SK-N-SH (cell line): ENCODE measurements around the gene C2orf92. TPM values are rescaled to one million over a fixed set of nuclear protein-coding genes. Genes with fewer than 3 reads are reported as not detected.

Experiments used
- CTCF ChIA-PET: fragments of 300-600, 350-600 bp; formaldehyde crosslinking; extraction: SDS; loops from one replicate; lab custom pipeline; 2021; lab: Yijun Ruan, JAX
- POLR2A ChIA-PET: fragments of 350-600 bp; sonication (Branson Sonifier 250); formaldehyde crosslinking; extraction: SDS; loops from one replicate; lab custom pipeline; 2020; ENCODE audit warnings: antibody characterized with exemption, inconsistent platforms; lab: Yijun Ruan, JAX
- DNase-seq: peaks from one replicate; pipeline ENCODE4 v3.0.0; 2012
- H2AFZ ChIP-seq: fragments of 200-600 bp; sonication (generic); 2 replicates; pipeline ENCODE4 v1.8.1; 2016; ENCODE audit warnings: antibody characterized with exemption, mild to moderate bottlenecking, low read depth
- H3F3A ChIP-seq: fragments of 200-600 bp; sonication (generic); replicated peaks from 2 replicates; pipeline ENCODE3; 2016; ENCODE audit warnings: antibody characterized with exemption, mild to moderate bottlenecking; ENCODE audit not compliant: insufficient read depth
- H3K27ac ChIP-seq, 2 experiments: fragments of 200-500 bp in 1 of 2; fragments of 200-600 bp in 1 of 2; sonication (Bioruptor generic) in 1 of 2; sonication (generic), shearing (Covaris generic) in 1 of 2; 2 replicates each; pipeline versions ENCODE4 v1.5.1 to v1.6.1; 2014 to 2016; ENCODE audit warnings: low read depth in 2 of 2, inconsistent platforms in 1 of 2, low read length in 1 of 2, mild to moderate bottlenecking in 1 of 2, mixed read lengths in 1 of 2
- H3K27me3 ChIP-seq: fragments of 200-600 bp; sonication (generic), shearing (Covaris generic); 2 replicates; pipeline ENCODE4 v1.6.1; 2016; ENCODE audit warnings: mixed run types; ENCODE audit not compliant: insufficient read depth
- H3K36me3 ChIP-seq, 2 experiments: fragments of 200-500 bp in 1 of 2; fragments of 200-600 bp in 1 of 2; sonication (Bioruptor generic) in 1 of 2; sonication (generic) in 1 of 2; replicated peaks in 1 of 2; 2 replicates each; pipeline versions ENCODE3 to v1.5.1; 2014 to 2016; ENCODE audit warnings: low read length in 1 of 2, mild to moderate bottlenecking in 1 of 2; ENCODE audit not compliant: insufficient read depth in 2 of 2, control insufficient read depth in 1 of 2
- H3K4me1 ChIP-seq, 2 experiments: fragments of 200-500 bp in 1 of 2; fragments of 200-600 bp in 1 of 2; sonication (Bioruptor generic) in 1 of 2; sonication (generic), shearing (Covaris generic) in 1 of 2; 2 replicates each; pipeline versions ENCODE4 v1.5.1 to v1.6.1; 2014 to 2016; ENCODE audit warnings: low read depth in 1 of 2, low read length in 1 of 2, mixed run types in 1 of 2; ENCODE audit not compliant: insufficient read depth in 2 of 2, control insufficient read depth in 1 of 2
- H3K4me2 ChIP-seq: fragments of 200-600 bp; sonication (generic), shearing (Covaris generic); 2 replicates; pipeline ENCODE4 v1.6.1; 2017; ENCODE audit warnings: mixed run types
- H3K4me3 ChIP-seq, 2 experiments: fragments of 200-500 bp in 1 of 2; fragments of 200-600 bp in 1 of 2; sonication (Bioruptor generic) in 1 of 2; sonication (generic), shearing (Covaris generic) in 1 of 2; 2 replicates each; pipeline versions ENCODE4 v1.5.1 to v1.8.1; 2014 to 2016; ENCODE audit warnings: low read depth in 2 of 2, inconsistent platforms in 1 of 2, low read length in 1 of 2, mild to moderate bottlenecking in 1 of 2, mixed read lengths in 1 of 2, moderate library complexity in 1 of 2
- H3K79me2 ChIP-seq: fragments of 200-600 bp; sonication (generic); 2 replicates; pipeline ENCODE4 v1.8.1; 2017; ENCODE audit warnings: mild to moderate bottlenecking; ENCODE audit not compliant: insufficient read depth
- H3K9ac ChIP-seq: fragments of 200-600 bp; sonication (generic); 2 replicates; pipeline ENCODE4 v1.6.1; 2017; ENCODE audit warnings: mixed run types
- H3K9me2 ChIP-seq: fragments of 200-600 bp; sonication (generic); 2 replicates; pipeline ENCODE4 v1.6.1; 2017; ENCODE audit warnings: mixed run types
- H3K9me3 ChIP-seq: fragments of 200-600 bp; sonication (generic); 2 replicates; pipeline ENCODE4 v1.6.1; 2017; ENCODE audit warnings: mixed run types, mild to moderate bottlenecking, moderate library complexity
- H4K20me1 ChIP-seq: fragments of 200-600 bp; sonication (generic); 2 replicates; pipeline ENCODE4 v1.6.1; 2017; ENCODE audit warnings: mild to moderate bottlenecking, mixed run types; ENCODE audit not compliant: insufficient read depth
- CHD2 ChIP-seq: fragments of 150-350 bp; IDR thresholded peaks from 2 replicates; pipeline ENCODE4 v1.6.1; 2018; ENCODE audit warnings: low read length; ENCODE audit not compliant: partially characterized antibody
- FOXJ3 ChIP-seq: sonication (generic); formaldehyde crosslinking; IDR thresholded peaks from 2 replicates; pipeline ENCODE4 v1.5.1; 2020; ENCODE audit warnings: mild to moderate bottlenecking, missing genetic modification reagents
- GABPA ChIP-seq: IDR thresholded peaks from 2 replicates; pipeline ENCODE4 v1.4.0; 2012; ENCODE audit warnings: low read depth, mild to moderate bottlenecking
- JUND ChIP-seq: IDR thresholded peaks from 2 replicates; pipeline ENCODE4 v1.4.0; 2012
- NFIC ChIP-seq: IDR thresholded peaks from 2 replicates; pipeline ENCODE4 v1.4.0; 2012; ENCODE audit warnings: borderline replicate concordance
- POLR2AphosphoS5 ChIP-seq: IDR thresholded peaks from 2 replicates; pipeline ENCODE4 v1.6.1; 2012; ENCODE audit warnings: low read depth, low read length
- SMC3 ChIP-seq: IDR thresholded peaks from 2 replicates; pipeline ENCODE4 v1.6.1; 2012; ENCODE audit warnings: low read depth, low read length, improper control_type of control experiment
- TAF1 ChIP-seq: IDR thresholded peaks from 2 replicates; pipeline ENCODE4 v1.6.1; 2012; ENCODE audit warnings: low read depth, mild to moderate bottlenecking, low read length, moderate library complexity, borderline replicate concordance
- YY1 ChIP-seq: IDR thresholded peaks from 2 replicates; pipeline ENCODE4 v1.4.0; 2012; ENCODE audit warnings: low read depth, mild to moderate bottlenecking
- ZBTB33 ChIP-seq: IDR thresholded peaks from 2 replicates; pipeline ENCODE4 v1.4.0; 2012; ENCODE audit warnings: low read depth, borderline replicate concordance
- WGBS: methylation state at CpG from one replicate; pipeline ENCODE4 v1.1.6; 2017; ENCODE audit warnings: low lambda C conversion rate; 5-methylcytosine and 5-hydroxymethylcytosine counted together
- polyA plus RNA-seq, 3 experiments: library from polyadenylated mRNA; depleted of rRNA; stranded (reverse); fragments of >200 nt; gene quantifications; 2 replicates each; pipeline ENCODE4 v1.2.3, GENCODE V29; 2012
- TF ChIP-seq, protein P1 (sequence below): fragments of 200-600 bp; sonication (generic); IDR thresholded peaks from 2 replicates; pipeline ENCODE4 v1.6.1; 2017; ENCODE audit warnings: antibody characterized with exemption, mild to moderate bottlenecking, moderate library complexity
- TF ChIP-seq, protein P2 (sequence below): fragments of 150-350 bp; IDR thresholded peaks from 2 replicates; pipeline ENCODE4 v1.6.1; 2016; ENCODE audit warnings: mild to moderate bottlenecking, low read depth, low read length

C2orf92 gene
- polyA plus RNA-seq, 1 of the 3 experiments (the other 2 are of a cell fraction): 3.1 TPM

DNA sequence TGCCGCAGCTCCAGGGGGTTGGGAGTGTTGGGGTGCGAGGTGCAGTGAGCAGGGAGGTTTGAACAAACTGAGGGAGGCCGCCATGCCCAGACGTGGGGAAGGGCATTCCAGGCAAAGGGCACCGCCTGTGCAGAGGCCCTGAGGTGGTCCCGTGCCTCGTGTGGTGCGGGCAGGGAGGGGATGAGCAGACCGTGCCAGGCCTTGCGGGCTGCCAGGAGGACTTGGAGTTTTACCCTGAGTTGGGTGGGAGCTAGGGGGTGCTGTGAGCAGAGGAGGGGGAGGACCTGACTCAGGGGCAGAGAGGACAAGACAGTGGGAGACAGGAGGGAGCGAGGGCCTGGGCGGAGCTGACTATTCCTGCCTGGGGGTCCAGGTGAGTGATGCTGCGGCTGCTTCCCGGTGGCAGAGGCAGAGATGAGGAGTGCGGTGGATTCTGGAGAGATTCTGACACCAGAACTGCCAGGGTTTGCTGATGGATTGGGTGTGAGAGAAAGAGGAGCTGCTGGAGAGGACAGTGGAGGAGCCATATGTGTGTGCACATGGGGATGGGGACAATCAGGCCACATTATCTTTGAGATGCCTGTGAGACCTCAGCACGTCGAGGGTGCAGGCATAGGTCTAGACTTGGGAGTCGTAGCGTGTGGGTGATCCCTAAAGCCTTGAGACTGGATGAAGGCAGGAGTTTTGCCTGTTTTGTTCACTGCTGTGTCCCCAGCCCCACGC lies 67.3 kb downstream of the C2orf92 start:
- CTCF ChIA-PET: interaction anchor here (1.3 kb wide), 1 partner anchor 648 kb away, joined by 4 read pairs; no protein-coding TSS in a partner anchor

More for the DNA sequence above, 67.3 kb downstream of the C2orf92 start:
- Histone ChIP-seq H3F3A (no peaks in the 10 kb centered on the region), H3K4me2 (no peak overlapping the region), H3K9me3 (no peaks in the 10 kb centered on the region), H3K4me1 (no peaks in the 10 kb centered on the region; a peak in 1 of 4 replicates), H2AFZ (no peak overlapping the region), H3K4me3 (no peak overlapping the region), H3K27me3 (no peaks in the 10 kb centered on the region), H3K79me2 (no peaks in the 10 kb centered on the region), H3K9ac (no peak overlapping the region), H3K9me2 (no peaks in the 10 kb centered on the region), H4K20me1 (no peaks in the 10 kb centered on the region), H3K36me3 (no peaks in the 10 kb centered on the region), H3K27ac (no peak overlapping the region)
- DNase-seq: no peak
- WGBS: 72% methylated on average over 20 of the region's 20 CpGs
- POLR2A ChIA-PET: no interaction called here
- no peak for TF ChIP-seq FOXJ3 (CRISPR knock-in tag)
- TF ChIP-seq CHD2: no peak
- no peak for TF ChIP-seq SMC3
- TF ChIP-seq, protein P1, sequence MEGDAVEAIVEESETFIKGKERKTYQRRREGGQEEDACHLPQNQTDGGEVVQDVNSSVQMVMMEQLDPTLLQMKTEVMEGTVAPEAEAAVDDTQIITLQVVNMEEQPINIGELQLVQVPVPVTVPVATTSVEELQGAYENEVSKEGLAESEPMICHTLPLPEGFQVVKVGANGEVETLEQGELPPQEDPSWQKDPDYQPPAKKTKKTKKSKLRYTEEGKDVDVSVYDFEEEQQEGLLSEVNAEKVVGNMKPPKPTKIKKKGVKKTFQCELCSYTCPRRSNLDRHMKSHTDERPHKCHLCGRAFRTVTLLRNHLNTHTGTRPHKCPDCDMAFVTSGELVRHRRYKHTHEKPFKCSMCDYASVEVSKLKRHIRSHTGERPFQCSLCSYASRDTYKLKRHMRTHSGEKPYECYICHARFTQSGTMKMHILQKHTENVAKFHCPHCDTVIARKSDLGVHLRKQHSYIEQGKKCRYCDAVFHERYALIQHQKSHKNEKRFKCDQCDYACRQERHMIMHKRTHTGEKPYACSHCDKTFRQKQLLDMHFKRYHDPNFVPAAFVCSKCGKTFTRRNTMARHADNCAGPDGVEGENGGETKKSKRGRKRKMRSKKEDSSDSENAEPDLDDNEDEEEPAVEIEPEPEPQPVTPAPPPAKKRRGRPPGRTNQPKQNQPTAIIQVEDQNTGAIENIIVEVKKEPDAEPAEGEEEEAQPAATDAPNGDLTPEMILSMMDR: no peak
- TF ChIP-seq POLR2AphosphoS5: no peak
- TF ChIP-seq ZBTB33: no peak
- TF ChIP-seq JUND: no peak
- no peak for TF ChIP-seq YY1
- TF ChIP-seq GABPA: no peak
- TF ChIP-seq, protein P2, sequence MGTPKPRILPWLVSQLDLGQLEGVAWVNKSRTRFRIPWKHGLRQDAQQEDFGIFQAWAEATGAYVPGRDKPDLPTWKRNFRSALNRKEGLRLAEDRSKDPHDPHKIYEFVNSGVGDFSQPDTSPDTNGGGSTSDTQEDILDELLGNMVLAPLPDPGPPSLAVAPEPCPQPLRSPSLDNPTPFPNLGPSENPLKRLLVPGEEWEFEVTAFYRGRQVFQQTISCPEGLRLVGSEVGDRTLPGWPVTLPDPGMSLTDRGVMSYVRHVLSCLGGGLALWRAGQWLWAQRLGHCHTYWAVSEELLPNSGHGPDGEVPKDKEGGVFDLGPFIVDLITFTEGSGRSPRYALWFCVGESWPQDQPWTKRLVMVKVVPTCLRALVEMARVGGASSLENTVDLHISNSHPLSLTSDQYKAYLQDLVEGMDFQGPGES: no peak
- TF ChIP-seq NFIC: no peak
- no peak for TF ChIP-seq TAF1
